Measurements from ENCODE around the gene SLC46A2. TPM values are rescaled to one million over a fixed set of nuclear protein-coding genes. Genes with fewer than 3 reads are reported as not detected.

Gene SLC46A2
- total RNA-seq, 2 experiments from 2014 or later, result not detected

DNA sequence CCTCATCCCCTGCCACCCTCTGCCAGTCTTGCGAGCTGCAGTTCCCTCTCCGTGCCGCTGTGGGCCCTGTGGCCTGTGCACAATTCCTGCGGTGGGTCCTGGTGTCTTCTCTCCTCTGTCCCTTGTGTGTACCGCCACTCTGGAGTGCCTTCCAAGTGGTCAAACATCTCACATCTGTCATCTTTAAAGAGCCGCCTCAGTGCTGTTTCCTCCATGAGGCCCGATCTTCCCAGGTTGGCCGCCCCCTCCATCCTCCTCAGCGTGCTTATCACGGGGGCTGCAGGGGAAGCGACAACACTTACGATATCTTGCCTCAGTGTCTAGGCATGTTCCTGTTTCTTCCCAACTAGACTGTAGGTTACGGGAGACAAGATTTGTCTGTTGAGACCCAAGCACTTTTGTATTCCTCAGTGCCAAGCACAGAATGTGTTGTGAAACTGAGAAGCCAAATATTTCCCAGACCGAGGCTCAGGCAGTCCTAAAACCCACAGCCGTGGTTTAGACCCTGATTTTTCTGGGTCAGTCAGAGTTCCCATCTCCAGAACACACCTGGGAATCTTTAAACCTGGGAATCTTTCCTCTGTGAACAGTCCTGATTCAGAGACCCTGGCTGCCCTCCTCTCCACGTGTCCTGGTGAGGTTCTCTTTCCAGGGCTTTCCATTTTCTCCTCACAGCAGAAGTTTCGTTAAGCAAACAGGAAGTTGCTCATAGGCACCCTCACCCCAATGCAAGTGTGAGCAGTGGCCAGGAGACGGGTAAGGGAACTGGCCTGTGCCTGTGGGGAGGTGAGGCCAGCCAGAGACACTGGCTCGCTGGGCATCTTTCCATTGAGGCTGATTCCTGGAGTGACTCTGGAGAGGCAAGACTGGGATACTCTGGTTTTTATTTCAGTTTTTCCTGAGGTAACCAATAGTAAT, 28.8 kb downstream of the SLC46A2 start:
- Mint-ChIP-seq H3K27ac (no peak overlapping the region), H3K36me3 (no peaks in the 10 kb centered on the region), H3K9me3 (ENCODE audit: low read depth) (no peaks in the 10 kb centered on the region), H3K4me3 (no peak overlapping the region), H3K27me3 (no peaks in the 10 kb centered on the region), H3K4me1 (peaks cover 9% of the 10 kb centered on the region)
- no peak for ATAC-seq
- DNase-seq, result no peak
- CTCF ChIA-PET, result no interaction called here

DNA sequence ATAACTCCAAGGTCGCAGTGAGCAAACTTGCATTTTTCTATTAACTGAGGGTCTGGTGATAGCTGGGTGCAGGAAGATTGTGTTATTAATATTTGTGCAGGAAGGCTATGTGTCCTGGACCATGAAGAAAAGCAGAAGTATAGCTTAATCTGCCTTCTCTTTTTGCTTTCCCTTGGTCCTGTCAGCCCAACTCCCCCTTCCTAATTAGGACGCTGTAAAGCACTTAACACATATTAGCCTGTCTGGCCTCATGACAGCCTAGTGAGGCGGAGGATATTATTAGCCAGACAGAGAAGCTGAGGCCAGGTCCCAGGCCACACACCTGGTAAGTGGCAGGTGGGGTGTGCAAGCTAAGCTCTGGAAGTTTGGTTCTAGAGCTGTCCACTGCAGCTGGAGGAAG, 29.5 kb downstream of the SLC46A2 start:
- peaks cover 9% of the 10 kb centered on the region for H3K4me1 Mint-ChIP-seq
- no peaks in the 10 kb centered on the region for H3K9me3 Mint-ChIP-seq (ENCODE audit: low read depth)
- no peak overlapping the region for H3K27ac Mint-ChIP-seq
- ATAC-seq (no peak), DNase-seq (no peak)
- H3K36me3 Mint-ChIP-seq, result no peaks in the 10 kb centered on the region
- no peak overlapping the region for H3K4me3 Mint-ChIP-seq
- H3K27me3 Mint-ChIP-seq, result no peaks in the 10 kb centered on the region
- CTCF ChIA-PET, result interaction anchor here (0.8 to 1.3 kb wide), 2 partner anchors 15 to 42 kb away, joined by 3 read pairs; no protein-coding TSS in a partner anchor

DNA sequence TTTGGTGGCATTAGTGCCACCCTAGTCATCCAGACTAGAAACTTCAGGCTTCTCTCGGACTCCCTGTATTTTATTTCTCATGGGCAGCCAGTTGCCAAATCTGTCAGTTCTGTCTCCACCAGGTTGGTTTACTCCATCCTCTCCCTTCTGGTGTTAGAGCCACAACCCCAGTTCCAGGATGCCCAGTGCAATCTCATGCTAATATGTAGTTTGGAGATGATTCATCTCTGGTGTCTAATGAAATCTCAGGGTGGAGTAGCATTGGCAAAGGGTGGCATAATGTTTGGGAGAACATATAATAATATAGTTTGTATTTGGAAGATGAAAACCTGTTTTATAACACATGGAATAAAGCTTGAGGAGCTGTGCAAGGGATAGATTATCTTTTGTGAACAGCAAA, 30.2 kb downstream of the SLC46A2 start:
- ATAC-seq, result no peak
- no peaks in the 10 kb centered on the region for H3K36me3 Mint-ChIP-seq
- CTCF ChIA-PET, result interaction anchor here (0.8 to 1.3 kb wide), 3 partner anchors 14 to 42 kb away, joined by 3 read pairs; no protein-coding TSS in a partner anchor

DNA sequence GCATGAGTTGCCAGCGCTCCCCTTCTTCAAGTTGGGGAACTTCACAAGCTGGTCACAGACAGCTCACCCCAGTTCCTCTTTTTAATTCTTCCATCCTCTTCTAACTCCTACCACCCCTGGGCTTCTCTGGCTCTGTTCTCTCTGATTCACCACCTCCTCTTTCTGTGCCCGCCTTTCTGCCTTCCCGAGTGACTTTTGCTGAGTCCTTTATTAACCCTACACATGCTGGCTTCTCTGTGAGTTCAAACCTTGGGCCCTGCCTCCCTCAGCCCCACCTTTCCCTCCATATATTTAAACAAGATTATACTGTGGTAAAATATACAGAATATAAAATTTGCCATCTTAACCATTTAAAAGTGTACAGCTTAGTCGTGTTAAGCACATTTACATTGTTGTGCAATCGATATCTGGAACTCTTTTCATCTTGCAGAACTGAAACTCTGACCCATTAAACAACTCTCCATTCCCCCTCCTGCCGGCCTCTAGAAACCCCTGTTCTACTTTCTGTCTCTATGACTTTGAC, 32.0 kb downstream of the SLC46A2 start:
- peaks cover 6% of the 10 kb centered on the region for H3K4me1 Mint-ChIP-seq
- no peaks in the 10 kb centered on the region for H3K36me3 Mint-ChIP-seq
- DNase-seq (no peak), ATAC-seq (no peak)
- no peaks in the 10 kb centered on the region for H3K9me3 Mint-ChIP-seq (ENCODE audit: low read depth)
- no peak overlapping the region for H3K4me3 Mint-ChIP-seq
- no peak overlapping the region for H3K27ac Mint-ChIP-seq
- H3K27me3 Mint-ChIP-seq, result no peaks in the 10 kb centered on the region
- CTCF ChIA-PET, result no interaction called here

More for the DNA sequence above, 30.2 kb downstream of the SLC46A2 start:
- Mint-ChIP-seq H3K27me3 (no peaks in the 10 kb centered on the region), H3K27ac (no peak overlapping the region), H3K9me3 (ENCODE audit: low read depth) (no peaks in the 10 kb centered on the region), H3K4me3 (no peak overlapping the region), H3K4me1 (peaks cover 9% of the 10 kb centered on the region)
- no peak for DNase-seq

DNA sequence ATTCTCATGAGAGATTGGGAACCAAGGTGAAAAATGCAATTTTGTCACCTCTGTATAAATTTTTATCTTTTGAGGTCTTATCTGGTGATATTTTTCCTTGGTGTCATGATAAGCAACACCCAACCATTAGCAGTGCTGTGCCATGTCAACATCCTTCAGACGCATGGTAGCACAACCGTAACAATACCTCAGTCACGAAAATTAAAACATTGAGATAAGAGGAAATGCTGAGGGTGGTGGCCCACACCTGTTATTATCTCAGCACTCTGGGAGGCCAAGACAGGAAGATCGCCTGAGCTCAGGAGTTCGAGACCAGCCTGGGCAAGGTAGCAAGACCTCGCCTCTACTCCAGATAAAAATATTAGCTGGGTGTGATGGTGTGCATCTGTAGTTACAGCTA, 32.7 kb downstream of the SLC46A2 start:
- CTCF ChIA-PET, result no interaction called here
- Mint-ChIP-seq H3K4me3 (no peak overlapping the region), H3K27ac (no peak overlapping the region), H3K27me3 (no peaks in the 10 kb centered on the region), H3K4me1 (peaks cover 3% of the 10 kb centered on the region), H3K36me3 (no peaks in the 10 kb centered on the region), H3K9me3 (ENCODE audit: low read depth) (no peaks in the 10 kb centered on the region)
- no peak for ATAC-seq
- DNase-seq, result no peak

DNA sequence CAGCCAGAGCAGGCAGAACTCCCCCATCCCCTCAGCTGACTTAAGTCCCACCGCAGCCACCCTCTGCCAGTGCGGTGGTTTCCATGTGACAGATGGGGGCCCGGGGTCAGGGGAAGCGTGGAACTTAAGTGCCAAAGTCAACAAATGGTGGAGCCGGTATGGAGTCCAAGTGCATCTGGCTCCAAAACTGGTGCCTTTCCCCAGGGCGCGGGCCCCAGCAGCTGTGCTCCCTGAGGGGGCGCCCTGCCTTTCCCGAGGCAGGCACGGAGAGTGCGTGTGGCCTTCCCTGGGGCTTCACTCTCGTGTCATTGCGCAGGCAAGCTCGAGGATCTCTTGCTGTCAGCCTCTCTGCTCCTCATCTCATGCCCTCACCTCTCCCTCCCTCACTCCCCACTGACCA, 33.8 kb downstream of the SLC46A2 start:
- Mint-ChIP-seq H3K9me3 (ENCODE audit: low read depth) (no peaks in the 10 kb centered on the region), H3K36me3 (no peaks in the 10 kb centered on the region), H3K27me3 (no peaks in the 10 kb centered on the region), H3K4me3 (no peak overlapping the region), H3K27ac (no peak overlapping the region), H3K4me1 (no peaks in the 10 kb centered on the region)
- CTCF ChIA-PET, result no interaction called here
- DNase-seq (no peak), ATAC-seq (no peak)

DNA sequence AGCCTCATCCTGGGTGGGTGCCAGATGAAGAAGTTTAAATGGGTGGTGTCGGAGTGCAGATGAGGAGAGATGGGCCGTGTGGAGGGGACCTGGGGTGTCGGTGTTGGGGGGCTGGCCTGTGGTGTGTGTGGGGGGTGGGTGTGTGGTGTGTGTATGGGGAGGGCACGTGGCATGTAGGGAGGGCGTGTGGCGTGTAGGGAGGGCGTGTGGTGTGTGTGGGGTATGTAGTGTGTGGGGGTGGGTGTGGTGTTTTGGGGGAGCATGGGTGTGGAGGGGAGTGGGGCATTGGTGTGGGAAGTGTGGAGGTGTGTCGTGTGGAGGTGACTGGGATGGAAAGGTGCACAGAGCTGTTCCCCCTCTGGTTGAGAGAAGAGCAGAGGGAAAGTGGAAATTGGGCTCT, 34.5 kb downstream of the SLC46A2 start:
- no peak overlapping the region for H3K27ac Mint-ChIP-seq
- H3K4me3 Mint-ChIP-seq, result no peak overlapping the region
- ATAC-seq, result no peak
- no peaks in the 10 kb centered on the region for H3K9me3 Mint-ChIP-seq (ENCODE audit: low read depth)
- no peaks in the 10 kb centered on the region for H3K27me3 Mint-ChIP-seq
- CTCF ChIA-PET, result interaction anchor here (1.3 to 2.6 kb wide), 2 partner anchors 10 to 46 kb away, joined by 4 to 13 read pairs; no protein-coding TSS in a partner anchor
- DNase-seq, result no peak
- H3K36me3 Mint-ChIP-seq, result no peaks in the 10 kb centered on the region
- H3K4me1 Mint-ChIP-seq, result no peaks in the 10 kb centered on the region

- Mint-ChIP-seq H3K9me3 (ENCODE audit: low read depth) (no peaks in the 10 kb centered on the region), H3K27me3 (no peaks in the 10 kb centered on the region), H3K4me1 (no peaks in the 10 kb centered on the region), H3K27ac (no peak overlapping the region), H3K4me3 (no peak overlapping the region), H3K36me3 (no peaks in the 10 kb centered on the region)
- DNase-seq (no peak), ATAC-seq (no peak)
- CTCF ChIA-PET, result interaction anchor here (2.6 kb wide), 1 partner anchor 48 kb away, joined by 13 read pairs; no protein-coding TSS in a partner anchor
Measured at GRCh38 chr9:112854657-112855056, 36.0 kb downstream of the SLC46A2 start.

DNA sequence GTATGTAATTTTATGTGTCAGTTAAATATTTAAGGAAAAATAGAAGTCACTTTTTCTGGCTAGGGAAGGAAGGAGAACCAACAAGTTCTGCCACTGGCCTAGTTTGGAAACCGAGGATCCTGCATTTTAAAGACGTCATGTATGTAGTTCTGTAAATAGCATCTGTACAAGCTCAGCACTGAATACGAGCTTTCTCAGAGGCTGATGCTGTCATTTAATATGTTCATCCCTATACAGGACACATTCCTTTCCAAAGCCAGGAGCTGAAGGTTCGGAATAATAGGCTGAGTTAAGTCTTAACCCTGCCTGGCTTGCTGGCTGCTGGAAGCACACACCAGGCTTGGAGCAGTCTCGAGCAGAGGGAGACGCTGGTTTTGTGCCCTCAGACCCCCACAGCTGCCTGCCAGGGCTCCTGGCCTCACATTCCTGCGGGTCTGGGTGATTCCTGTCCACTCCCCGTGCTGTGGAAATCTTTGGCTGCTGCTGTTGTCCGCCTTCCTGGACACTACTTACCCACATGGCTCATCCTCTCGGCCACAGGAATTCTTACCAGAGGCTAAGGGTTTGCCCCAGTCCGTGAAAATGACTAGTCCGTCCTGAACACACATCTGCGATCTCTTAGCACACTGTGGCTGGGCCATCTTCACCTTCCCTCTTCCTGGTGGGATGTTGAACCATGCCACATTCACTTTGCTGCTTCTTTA, 36.6 kb downstream of the SLC46A2 start:
- no peak overlapping the region for H3K27ac Mint-ChIP-seq
- H3K4me1 Mint-ChIP-seq, result no peaks in the 10 kb centered on the region
- no peak overlapping the region for H3K4me3 Mint-ChIP-seq
- ATAC-seq (no peak), DNase-seq (no peak)
- no peaks in the 10 kb centered on the region for H3K27me3 Mint-ChIP-seq
- no peaks in the 10 kb centered on the region for H3K9me3 Mint-ChIP-seq (ENCODE audit: low read depth)
- CTCF ChIA-PET, result interaction anchor here (2.6 kb wide), 1 partner anchor 49 kb away, joined by 13 read pairs; no protein-coding TSS in a partner anchor
- no peaks in the 10 kb centered on the region for H3K36me3 Mint-ChIP-seq

GRCh38 chr9:112852741-112853504, 37.8 kb downstream of the SLC46A2 start:
- DNase-seq (no peak), ATAC-seq (no peak)
- Mint-ChIP-seq H3K27me3 (no peaks in the 10 kb centered on the region), H3K9me3 (ENCODE audit: low read depth) (no peaks in the 10 kb centered on the region), H3K4me1 (peaks cover 2% of the 10 kb centered on the region), H3K27ac (no peak overlapping the region), H3K36me3 (no peaks in the 10 kb centered on the region), H3K4me3 (no peak overlapping the region)
- CTCF ChIA-PET, result no interaction called here

DNA sequence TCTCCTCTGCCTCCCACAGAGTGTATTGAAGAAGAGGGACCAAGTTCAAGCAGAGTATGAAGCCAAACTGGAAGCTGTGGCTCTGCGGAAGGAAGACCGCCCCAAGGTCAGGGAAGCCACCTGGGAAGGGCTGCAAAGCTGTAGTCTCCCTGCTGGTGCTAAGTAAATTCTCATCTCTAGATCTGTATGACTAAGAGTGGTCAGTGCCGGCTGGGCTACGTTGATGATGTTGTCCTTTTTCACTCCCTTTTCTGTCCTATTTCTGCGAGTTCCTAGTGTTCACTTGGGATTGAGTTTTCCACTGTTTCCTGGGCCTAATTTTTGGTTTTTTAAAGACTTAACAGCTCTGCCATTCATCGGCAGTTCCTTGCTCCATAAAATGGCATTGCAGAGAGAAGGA, 39.8 kb downstream of the SLC46A2 start:
- DNase-seq, result no peak
- H3K4me3 Mint-ChIP-seq, result no peak overlapping the region
- H3K36me3 Mint-ChIP-seq, result no peaks in the 10 kb centered on the region
- peaks cover 2% of the 10 kb centered on the region for H3K4me1 Mint-ChIP-seq
- no peaks in the 10 kb centered on the region for H3K9me3 Mint-ChIP-seq (ENCODE audit: low read depth)
- ATAC-seq, result no peak
- no peaks in the 10 kb centered on the region for H3K27me3 Mint-ChIP-seq
- CTCF ChIA-PET, result interaction anchor here (1.2 kb wide), 1 partner anchor 52 kb away, joined by 5 read pairs; no protein-coding TSS in a partner anchor
- no peak overlapping the region for H3K27ac Mint-ChIP-seq

DNA sequence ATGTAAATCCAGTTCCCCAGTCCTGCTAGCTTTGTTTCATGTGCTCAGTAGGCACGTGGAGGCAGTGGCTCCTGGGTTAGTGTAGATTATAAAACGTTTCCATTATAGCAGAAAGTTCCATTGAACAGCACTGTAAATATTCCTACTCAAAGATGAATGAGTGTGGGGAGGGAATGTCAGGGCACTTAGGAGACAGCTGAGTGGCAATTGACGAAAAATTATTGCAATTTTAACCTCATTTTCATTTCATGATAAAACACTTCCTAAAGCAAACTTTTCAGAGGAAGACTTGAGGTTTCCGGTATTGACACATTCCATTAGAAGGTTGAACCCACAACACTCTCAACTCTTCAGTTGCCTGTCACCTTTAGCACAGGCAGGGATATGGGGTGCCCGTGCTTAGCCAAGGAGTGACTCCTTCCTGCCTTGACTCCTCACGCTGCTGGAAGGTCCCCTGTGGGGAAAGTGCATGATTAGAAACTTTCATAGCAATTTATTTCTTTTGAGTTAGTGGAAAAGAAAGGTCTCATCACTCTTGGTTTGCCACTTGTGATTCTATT, 41.2 kb downstream of the SLC46A2 start:
- ATAC-seq, result no peak
- Mint-ChIP-seq H3K27me3 (no peaks in the 10 kb centered on the region), H3K36me3 (no peaks in the 10 kb centered on the region), H3K4me1 (peaks cover 10% of the 10 kb centered on the region), H3K27ac (no peak overlapping the region), H3K9me3 (ENCODE audit: low read depth) (no peaks in the 10 kb centered on the region), H3K4me3 (no peak overlapping the region)
- CTCF ChIA-PET, result interaction anchor here (1.0 kb wide), 1 partner anchor 53 kb away, joined by 3 read pairs; no protein-coding TSS in a partner anchor
- DNase-seq, result no peak
